Ovary (tissue), 9 donors: Measurements from ENCODE around the gene SLC22A13. TPM values are rescaled to one million over a fixed set of nuclear protein-coding genes. Genes with fewer than 3 reads are reported as not detected.

ENCODE experiments used
- DNase-seq, 5 donors: peaks; one replicate each; pipeline ENCODE4 v3.0.0-alpha.2; 2019 to 2020
- H3K27ac ChIP-seq, 2 donors: fragments of 200-600 bp; one replicate each; pipeline versions ENCODE4 v1.5.1 to v1.8.0; 2019 to 2022
- H3K27me3 ChIP-seq: fragments of 200-600 bp; one replicate; pipeline ENCODE4 v1.8.0; 2022
- H3K36me3 ChIP-seq: fragments of 200-600 bp; sonication (generic); one replicate; pipeline ENCODE4 v1.5.1; 2019
- H3K4me1 ChIP-seq: one replicate; pipeline ENCODE4 v1.8.1; 2013; ENCODE audit warnings: mild to moderate bottlenecking, moderate library complexity; ENCODE audit not compliant: insufficient read depth
- H3K4me3 ChIP-seq: fragments of 200-600 bp; sonication (generic); one replicate; pipeline ENCODE4 v1.5.1; 2017
- H3K9me3 ChIP-seq, 2 donors: fragments of 200-600 bp in 1 of 2; sonication (generic) in 1 of 2; one replicate each; pipeline versions ENCODE4 v1.5.1 to v1.8.1; 2013 to 2019; ENCODE audit warnings: mild to moderate bottlenecking in 1 of 2, moderate library complexity in 1 of 2
- CTCF ChIP-seq, 3 donors: fragments of 450-650 bp in 2 of 3; fragments of 200-600 bp in 1 of 3; IDR thresholded peaks; one replicate each; pipeline versions ENCODE4 v1.5.1 to v1.8.0; 2016 to 2022; ENCODE audit warnings: antibody characterized with exemption in 3 of 3, mild to moderate bottlenecking in 1 of 3
- EP300 ChIP-seq: sonication (generic); formaldehyde crosslinking; IDR thresholded peaks from one replicate; pipeline ENCODE4 v1.6.1; 2017; ENCODE audit warnings: antibody characterized with exemption
- POLR2A ChIP-seq: fragments of 450-650 bp; IDR thresholded peaks from one replicate; pipeline ENCODE4 v1.6.1; 2017; ENCODE audit warnings: antibody characterized with exemption, mild to moderate bottlenecking, moderate library complexity
- WGBS, 3 donors: extraction: QIAGEN DNeasy Blood & Tissue Kit in 1 of 3; methylation state at CpG; one replicate each; pipeline versions ENCODE4 v1.1.5 to v1.1.7; 2013 to 2017; 5-methylcytosine and 5-hydroxymethylcytosine counted together
- intact Hi-C, 4 donors: fragments of 100-400 bp; cut with DNase I; formaldehyde crosslinking; loops; one replicate each; pipeline versions ENCODE4 v1.11.0 to v1.15.1; 2022 to 2023
- polyA plus RNA-seq, 2 donors: library from polyadenylated mRNA; stranded (reverse); fragments of 200-250 nt in 1 of 2; fragments of 350-450 nt in 1 of 2; fragmentation: Illumina TruSeq in 1 of 2; extraction: RNeasy Lipid Tissue Mini Kit (QIAGEN cat#74804) in 1 of 2; gene quantifications; one replicate each; pipeline ENCODE4 v1.2.3, GENCODE V29; 2013 to 2014
- total RNA-seq, 7 donors: library from RNA; depleted of rRNA in 2 of 7; stranded (reverse); fragments of >200 nt in 2 of 7; fragmentation: NEBNext Ultra II Directional in 3 of 7; extraction: Animal tissue kit (Norgen Biotek cat#: 25700) in 3 of 7; gene quantifications; one replicate each; pipeline versions ENCODE4 v1.1.0 to v1.2.4, GENCODE V29; 2016 to 2023
- donor health status: DM: no; HTN: no; CAD: no; lungs with moderate emphysema.
- donor health status: DM: no; HTN: no; CAD: no.
- donor health status: Bipolar disorder and iron deficiency.
- donor health status: DM: yes; HTN: yes; CAD: no.
- donor health status: DM: no; HTN: no; CAD: no.
- donor health status: DM: yes; HTN: yes; CAD: no.

The SLC22A13 gene
- total and polyA plus RNA-seq, 9 donors: 0.12 to 0.46 (median 0.18) TPM; not detected in 4

GRCh38 chr3:38253704-38254103, 11.9 kb upstream of the SLC22A13 start:
- Histone ChIP-seq H3K4me3 (no peak overlapping the region), H3K36me3 (no peaks in the 10 kb centered on the region), H3K27me3 (no peaks in the 10 kb centered on the region), H3K9me3 (no peaks in the 10 kb centered on the region), H3K27ac (no peak overlapping the region), H3K4me1 (no peaks in the 10 kb centered on the region)
- no peak for DNase-seq
- 93 to 94% (median 94%) methylated on average over 4 of the region's 4 CpGs for WGBS, 3 donors
- intact Hi-C loops: no loop called here
- TF ChIP-seq CTCF (IDR thresholded peaks at IDR 0.05): no peak
- TF ChIP-seq EP300: no peak
- no peak for TF ChIP-seq POLR2A

- no peak overlapping the region for H3K4me3 ChIP-seq
- no peak for TF ChIP-seq CTCF (IDR thresholded peaks at IDR 0.05)
- TF ChIP-seq EP300: no peak
- H3K27me3 ChIP-seq: no peaks in the 10 kb centered on the region
- intact Hi-C loops: no loop called here
- H3K36me3 ChIP-seq: no peaks in the 10 kb centered on the region
- H3K4me1 ChIP-seq: no peaks in the 10 kb centered on the region
- H3K27ac ChIP-seq: no peak overlapping the region
- no peak for DNase-seq
- WGBS, 3 donors: 77 to 82% (median 78%) methylated on average over 2 of the region's 2 CpGs
- H3K9me3 ChIP-seq: no peaks in the 10 kb centered on the region
These were observed 10.7 kb upstream of the SLC22A13 start for GRCh38 chr3:38254872-38255271.

- 86 to 97% (median 95%) methylated on average over 1 of the region's 1 CpG for WGBS, 3 donors
- no peak for TF ChIP-seq POLR2A
- TF ChIP-seq CTCF (IDR thresholded peaks at IDR 0.05): no peak
- TF ChIP-seq EP300: no peak
- Histone ChIP-seq H3K27me3 (no peaks in the 10 kb centered on the region), H3K9me3 (no peaks in the 10 kb centered on the region), H3K4me3 (no peak overlapping the region), H3K4me1 (no peaks in the 10 kb centered on the region), H3K36me3 (no peaks in the 10 kb centered on the region), H3K27ac (no peak overlapping the region)
- intact Hi-C loops: no loop called here
- no peak for DNase-seq
These were observed 10.0 kb upstream of the SLC22A13 start for GRCh38 chr3:38255627-38256026.

- Histone ChIP-seq H3K27me3 (no peaks in the 10 kb centered on the region), H3K27ac (no peak overlapping the region), H3K9me3 (no peaks in the 10 kb centered on the region), H3K36me3 (no peaks in the 10 kb centered on the region), H3K4me1 (no peaks in the 10 kb centered on the region), H3K4me3 (no peak overlapping the region)
- TF ChIP-seq CTCF (IDR thresholded peaks at IDR 0.05) (no peak), POLR2A (no peak), EP300 (no peak)
- intact Hi-C loops: no loop called here
- no peak for DNase-seq
- WGBS, 3 donors: 51 to 79% (median 52%) methylated on average over 1 of the region's 1 CpG
These were observed 8.0 kb upstream of the SLC22A13 start for GRCh38 chr3:38257583-38257982.

GRCh38 chr3:38260474-38260873, 5.1 kb upstream of the SLC22A13 start:
- Histone ChIP-seq H3K36me3 (no peaks in the 10 kb centered on the region), H3K4me1 (no peaks in the 10 kb centered on the region), H3K9me3 (no peaks in the 10 kb centered on the region), H3K27ac (no peak overlapping the region), H3K27me3 (no peaks in the 10 kb centered on the region), H3K4me3 (no peak overlapping the region)
- WGBS, 3 donors: 94 to 98% (median 95%) methylated on average over 2 of the region's 2 CpGs
- intact Hi-C loops: no loop called here
- DNase-seq: no peak
- TF ChIP-seq CTCF (IDR thresholded peaks at IDR 0.05) (no peak), POLR2A (no peak), EP300 (no peak)
